Stimulated activated CD4-positive, alpha-beta T cell treated with anti-CD3 and anti-CD28 coated beads, Interleukin-1b, Interleukin-23, amount 100 ng/mL, for 24 hours (primary cell): ENCODE results near the gene AIRE.

ENCODE experiments used
- DNase-seq, 4 experiments: peaks; one replicate each; pipeline ENCODE4 v3.0.0-alpha.2; 2020; ENCODE audit warnings: low read depth in 4 of 4, low spot score in 1 of 4

Gene AIRE

DNA sequence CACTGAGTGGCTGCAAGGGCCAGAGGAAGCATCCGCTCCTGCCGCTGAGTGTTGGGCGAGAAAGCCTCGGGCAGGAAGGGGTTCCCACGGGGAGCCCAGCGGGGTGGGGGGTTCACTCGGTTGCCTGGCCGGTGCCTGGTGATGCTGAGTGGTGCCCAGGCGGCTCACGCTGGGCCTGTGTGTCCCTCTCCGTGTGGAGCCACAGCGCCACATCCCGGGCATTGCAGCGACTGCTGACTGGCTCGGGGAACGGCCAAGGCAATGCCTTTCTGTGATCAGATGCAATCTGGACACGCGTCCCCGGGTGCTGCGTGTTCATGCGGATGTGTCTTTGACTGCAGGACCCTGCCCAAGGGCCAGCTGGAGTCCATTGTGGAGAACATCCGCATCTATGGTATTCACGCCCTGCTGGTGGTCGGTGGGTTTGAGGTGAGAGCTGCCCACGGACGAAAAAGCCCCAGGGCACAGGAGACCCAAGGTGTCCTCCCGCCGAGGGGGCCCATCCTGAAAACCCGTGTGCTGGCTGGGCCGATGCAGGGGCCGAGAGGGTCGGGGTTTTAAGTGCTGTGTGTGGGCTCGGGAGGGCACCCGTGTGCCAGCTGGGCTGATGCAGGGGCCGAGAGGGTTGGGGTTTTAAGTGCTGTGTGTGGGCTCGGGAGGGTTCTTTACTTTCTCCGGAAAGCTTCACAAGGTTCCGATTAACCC is 37.1 kb downstream of the AIRE start:
- DNase-seq = no peak

DNA sequence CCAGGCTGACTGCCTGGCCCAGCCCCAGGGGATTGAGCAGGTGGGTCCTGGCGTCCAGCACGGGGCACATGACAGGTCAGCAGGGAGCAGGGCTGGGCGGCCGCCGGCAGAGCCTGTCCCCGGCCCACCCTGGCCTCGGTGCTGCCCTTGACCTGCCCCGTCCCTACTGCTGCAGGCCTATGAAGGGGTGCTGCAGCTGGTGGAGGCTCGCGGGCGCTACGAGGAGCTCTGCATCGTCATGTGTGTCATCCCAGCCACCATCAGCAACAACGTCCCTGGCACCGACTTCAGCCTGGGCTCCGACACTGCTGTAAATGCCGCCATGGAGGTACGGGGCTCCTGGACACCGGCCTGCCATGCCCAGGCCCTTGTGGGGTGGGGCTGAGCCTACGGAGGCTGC is 37.9 kb downstream of the AIRE start:
- DNase-seq = no peak

DNA sequence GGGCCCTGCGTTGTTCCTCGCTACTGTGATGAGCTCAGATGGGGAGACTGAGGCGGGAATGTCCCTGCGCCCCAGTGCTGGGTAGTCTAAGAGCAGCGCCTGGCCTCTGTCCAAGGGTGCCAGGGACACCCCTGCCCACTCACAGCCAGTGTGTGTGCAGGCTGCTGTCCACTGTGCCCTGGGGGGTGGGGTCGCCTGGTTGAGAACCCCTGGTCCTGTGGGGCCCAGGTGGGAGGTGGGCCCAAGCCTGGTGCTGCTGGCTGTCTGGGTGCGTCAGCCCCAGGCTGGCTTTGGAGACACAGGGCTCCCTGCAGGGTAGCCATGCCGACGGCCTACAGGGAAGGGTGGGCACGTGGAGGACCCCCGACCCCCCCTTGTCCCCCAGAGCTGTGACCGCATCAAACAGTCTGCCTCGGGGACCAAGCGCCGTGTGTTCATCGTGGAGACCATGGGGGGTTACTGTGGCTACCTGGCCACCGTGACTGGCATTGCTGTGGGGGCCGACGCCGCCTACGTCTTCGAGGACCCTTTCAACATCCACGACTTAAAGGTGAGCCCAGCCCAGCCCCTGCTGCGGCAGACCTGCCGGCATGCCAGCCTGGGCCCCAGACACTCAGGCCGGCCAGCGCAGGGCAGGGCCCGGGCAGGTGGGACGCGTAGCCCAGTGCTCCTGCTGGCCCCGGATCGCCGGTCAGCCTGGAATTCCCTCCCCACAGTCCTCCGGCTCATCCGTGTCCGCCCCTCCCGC is 38.6 kb downstream of the AIRE start:
- no peak for DNase-seq

DNA sequence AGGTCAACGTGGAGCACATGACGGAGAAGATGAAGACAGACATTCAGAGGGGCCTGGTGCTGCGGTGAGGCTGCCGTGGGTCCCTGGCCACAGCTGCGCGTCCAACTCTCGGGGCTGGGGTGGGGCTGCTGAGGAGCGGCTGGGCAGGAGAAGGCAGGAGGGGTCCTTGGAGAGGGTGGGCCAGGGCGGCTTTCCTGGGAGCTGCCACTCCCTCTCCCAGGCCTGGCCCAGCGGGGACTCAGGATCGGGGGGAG is 39.1 kb downstream of the AIRE start:
- DNase-seq = no peak

DNA sequence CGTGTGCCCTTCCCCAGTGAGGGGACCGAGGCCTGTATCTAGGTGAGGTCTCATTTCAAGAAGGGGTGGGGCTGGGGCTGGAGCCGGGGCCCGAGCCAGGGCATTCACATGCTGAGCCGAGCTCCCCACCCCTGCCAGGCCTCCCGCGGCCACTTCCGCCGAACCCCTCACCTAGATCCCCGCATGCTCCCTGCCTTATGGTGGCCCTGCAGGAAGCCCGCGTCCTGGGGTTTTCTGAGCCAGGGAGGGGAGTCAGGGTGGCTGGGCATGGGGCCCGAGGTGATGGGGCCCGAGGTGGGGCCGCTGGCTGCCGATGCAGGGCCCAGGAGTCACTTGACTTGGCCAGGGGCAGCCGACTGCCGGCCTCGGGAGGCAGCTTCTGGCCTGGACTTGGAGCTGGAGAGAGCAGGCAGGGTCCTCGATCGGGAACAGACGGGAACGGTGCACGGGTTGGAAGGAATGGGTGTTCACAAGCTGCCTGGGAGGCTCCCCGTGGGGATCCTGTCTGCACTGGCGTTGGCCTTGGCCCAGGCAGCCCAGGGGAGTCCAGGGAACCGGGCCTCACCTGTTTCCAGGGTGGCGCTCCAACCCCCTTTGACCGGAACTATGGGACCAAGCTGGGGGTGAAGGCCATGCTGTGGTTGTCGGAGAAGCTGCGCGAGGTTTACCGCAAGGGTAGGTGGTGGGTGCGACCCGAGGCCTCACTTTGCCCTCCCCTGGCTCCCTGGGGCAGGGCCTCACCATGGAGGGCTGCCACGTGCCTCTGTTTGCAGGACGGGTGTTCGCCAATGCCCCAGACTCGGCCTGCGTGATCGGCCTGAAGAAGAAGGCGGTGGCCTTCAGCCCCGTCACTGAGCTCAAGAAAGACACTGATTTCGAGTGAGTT is 40.0 kb downstream of the AIRE start:
- no peak for DNase-seq

GRCh38 chr21:44326272-44326647 is 40.6 kb downstream of the AIRE start:
- no peak for DNase-seq

- DNase-seq = no peak
These were observed 41.3 kb downstream of the AIRE start for GRCh38 chr21:44326716-44327602.

DNA sequence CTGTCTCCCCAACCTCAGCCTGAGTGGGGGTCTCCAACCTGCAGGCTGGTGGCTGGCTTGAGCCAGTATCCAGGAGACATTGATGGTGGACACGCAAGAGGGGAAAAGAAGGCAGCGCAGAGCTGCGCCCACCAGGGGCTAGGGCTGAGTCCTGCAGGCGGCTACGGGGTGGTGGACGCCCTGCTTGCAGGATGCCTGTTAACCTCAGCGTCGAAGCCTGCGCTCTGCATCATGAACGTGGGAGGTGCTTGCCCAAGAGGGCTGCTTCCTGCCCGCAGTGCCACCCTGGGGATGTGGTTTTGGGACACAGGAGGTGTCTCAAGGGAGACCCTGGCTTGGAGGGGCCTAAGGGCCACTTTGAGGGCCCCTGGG is 41.9 kb downstream of the AIRE start:
- no peak for DNase-seq

DNA sequence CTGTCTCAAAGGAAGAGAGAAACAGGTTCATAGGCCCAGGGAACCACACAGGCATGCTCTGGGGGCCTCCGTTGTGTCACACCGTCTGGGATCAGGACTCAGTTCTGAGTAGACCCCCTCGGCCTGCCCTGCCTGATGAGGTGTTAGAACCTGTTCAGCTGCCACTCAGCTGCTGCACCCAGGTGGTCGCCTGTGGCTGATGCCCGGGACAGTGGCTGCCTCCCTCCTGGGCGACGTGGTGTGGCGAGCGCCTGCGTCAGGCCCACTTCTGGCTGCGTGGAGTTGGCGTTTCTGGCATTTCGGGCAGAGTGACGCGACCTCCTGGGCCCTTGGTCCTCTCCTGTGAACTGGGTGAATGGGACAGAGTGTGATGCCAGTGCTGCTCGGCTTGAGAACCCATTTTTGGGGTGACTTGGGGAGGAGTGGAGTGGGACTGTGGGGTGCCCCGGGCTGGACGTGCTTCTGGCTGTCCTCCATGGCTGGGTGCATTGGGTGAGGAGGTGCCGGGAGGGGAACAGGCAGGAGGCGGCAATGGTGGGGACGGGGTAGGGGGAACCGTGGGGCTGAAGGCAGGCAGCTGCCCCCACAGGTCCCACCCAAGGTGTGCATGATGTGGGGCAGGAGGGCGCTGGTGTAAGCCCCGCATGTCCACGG is 42.7 kb downstream of the AIRE start:
- DNase-seq = no peak

DNA sequence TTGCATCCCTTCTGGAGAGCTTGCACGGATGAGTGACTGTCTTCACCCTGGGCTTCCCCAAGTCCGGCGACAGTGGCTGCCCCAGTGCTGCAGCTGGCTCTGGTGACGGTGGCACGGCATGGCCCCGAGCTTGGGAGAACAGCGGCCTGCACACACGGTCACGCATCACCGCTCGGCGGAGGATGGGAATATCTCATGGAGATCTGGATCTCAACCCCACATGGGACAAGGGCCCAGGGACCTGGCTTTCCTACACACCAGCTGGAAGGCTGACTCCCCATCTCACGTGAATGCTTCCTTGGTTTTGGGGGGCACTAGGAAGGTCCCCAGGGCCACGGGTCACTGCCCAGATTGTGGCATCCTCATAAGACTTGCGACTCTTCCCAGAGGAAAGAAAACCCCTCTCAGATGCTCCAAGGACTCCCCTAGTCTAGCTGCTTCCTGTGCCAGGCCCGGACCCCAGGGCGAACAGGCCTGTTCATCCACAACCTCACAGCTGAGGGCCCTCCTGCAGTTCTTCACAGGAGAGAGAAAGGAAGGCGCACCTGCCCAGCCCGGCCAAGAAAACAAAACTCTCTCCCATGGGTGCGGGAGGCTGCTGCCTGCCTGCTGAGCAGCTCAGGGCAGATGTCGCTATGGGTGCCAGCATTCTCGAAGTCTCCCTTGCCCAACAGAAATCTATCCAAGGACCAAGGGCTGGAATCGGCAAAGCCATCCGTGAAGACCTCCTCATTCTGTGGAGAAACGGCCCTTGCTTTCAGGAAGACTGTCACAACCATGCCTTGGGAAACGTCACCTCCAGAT is 43.6 kb downstream of the AIRE start:
- DNase-seq = no peak

GRCh38 chr21:44329971-44330681 is 44.5 kb downstream of the AIRE start:
- DNase-seq = no peak

DNA sequence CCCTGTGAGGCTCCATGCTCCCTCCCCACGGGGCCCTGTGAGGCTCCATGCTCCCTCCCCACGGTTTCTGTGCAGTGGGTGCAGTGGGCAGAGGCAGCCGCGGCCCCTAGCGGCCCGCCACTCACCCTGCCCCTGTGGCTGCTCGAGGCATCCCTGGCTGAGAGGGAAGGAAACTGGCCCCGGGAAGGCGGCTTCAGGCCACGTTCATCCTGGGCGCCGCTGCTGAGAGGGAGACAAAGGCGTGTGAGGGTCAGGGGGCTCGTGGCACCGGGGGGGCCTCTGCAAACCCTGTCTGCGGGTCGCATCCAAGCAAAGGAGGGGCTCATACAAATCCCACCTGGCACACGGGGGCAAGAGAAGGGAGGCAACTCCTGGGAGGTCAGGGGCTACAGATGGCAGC is 45.0 kb downstream of the AIRE start:
- DNase-seq = no peak

DNA sequence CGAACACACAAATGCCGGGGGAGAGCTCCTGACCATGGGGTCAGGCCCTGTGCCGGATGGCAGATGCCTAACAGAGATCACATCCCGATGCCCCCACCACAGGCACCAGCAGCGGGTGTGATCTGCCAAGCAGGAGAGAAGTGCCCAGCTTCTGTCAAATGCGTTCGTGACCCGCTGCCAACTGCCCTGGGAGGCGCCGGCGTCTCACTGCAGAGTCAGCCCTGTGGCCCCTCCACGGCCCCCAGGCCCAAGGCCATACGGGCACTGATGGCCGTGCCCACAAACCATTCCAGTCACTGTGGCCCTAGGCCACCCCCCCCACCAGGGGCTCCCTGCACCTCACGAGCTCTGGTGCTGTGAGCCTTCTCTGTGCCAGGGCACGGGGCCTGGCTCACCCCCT is 45.5 kb downstream of the AIRE start:
- no peak for DNase-seq

- DNase-seq = no peak
These were observed 46.1 kb downstream of the AIRE start for GRCh38 chr21:44331650-44332307.

- no peak for DNase-seq
These were observed 46.7 kb downstream of the AIRE start for GRCh38 chr21:44332383-44332782.

DNA sequence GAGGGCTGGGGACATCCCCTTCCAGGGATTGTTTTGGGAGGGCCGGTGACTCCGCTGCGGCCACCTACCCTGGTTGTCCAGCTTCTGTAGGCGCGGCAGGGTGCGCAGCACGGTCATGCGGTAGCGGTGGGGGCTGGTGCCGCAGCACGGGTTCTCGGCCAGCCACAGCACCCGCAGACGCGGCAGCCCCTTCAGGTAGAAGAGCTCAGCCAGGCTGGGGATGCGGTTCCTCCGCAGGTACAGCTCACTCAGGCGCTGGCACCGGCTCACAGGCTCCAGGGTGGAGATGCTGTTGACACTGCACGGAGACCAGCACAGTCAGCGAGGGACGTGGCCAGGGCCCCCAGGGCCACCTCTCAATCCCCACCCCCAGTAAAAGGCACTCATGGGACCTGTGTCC is 47.3 kb downstream of the AIRE start:
- DNase-seq = no peak

- DNase-seq = no peak
These were observed 48.0 kb downstream of the AIRE start for GRCh38 chr21:44333509-44334328.
